Amniotic epithelial cell (primary cell): Measurements from ENCODE around the gene DBT.
A peak's percentile ranks its signal among the peaks of the same experiment; 100 is the strongest.
"Not testable (repeated sequence)": the region's sequence is repeated elsewhere in the genome, so short reads cannot be mapped to it uniquely, and the experiment has no call there.

ENCODE experiments used
- DNase-seq: peaks from one replicate; pipeline ENCODE4 v3.0.0-alpha.2; 2010; ENCODE audit warnings: low read depth

DBT gene

GRCh38 chr1:100250807-100251206, 1.2 kb upstream of the DBT start:
- no peak for DNase-seq

- DNase-seq, result no peak
Measured at GRCh38 chr1:100250264-100250663, 630 bp upstream of the DBT start.

GRCh38 chr1:100249155-100249536, 488 bp downstream of the DBT start:
- DNase-seq, result no peak

DNA sequence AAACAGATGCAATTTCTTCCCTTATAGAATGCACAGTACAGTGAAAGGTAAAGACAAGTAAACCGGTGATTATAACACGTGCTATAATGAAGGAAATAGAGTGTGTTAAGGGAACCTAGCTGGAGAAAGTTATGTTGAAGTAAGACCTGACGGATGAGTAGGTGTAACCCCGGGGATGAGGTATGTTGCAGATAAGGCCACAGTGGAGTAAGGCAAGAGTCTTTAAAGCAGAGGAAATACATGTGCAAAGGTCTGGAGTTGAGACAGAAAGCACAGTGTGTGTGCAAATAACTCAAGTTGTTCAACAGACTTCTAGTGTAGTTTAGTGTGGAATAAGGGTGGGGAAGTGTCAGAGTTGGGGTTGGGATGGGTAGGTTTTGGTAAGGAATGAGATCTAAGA, 2.9 kb downstream of the DBT start:
- no peak for DNase-seq

GRCh38 chr1:100240631-100241030, 9.0 kb downstream of the DBT start:
- DNase-seq, result no peak

DNA sequence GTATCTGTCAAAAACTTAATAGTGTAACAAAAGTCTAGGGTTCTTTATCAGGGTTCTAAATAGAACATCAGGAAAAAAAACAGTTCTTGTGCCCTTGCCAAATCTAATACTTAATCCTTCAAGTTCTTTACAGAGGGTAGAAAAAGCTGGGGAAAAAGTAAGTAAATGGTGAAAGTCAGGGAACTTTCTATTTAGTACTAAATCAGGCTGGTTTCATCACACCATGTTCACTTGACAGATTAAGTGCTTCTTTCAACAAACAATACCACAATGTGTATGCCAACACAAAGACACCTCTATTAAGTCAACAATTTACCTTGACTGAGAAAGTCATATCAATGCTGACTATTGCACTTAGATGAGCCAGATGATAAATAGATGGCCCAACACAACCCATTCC, 9.7 kb downstream of the DBT start:
- peak; percentile 74 for DNase-seq

DNA sequence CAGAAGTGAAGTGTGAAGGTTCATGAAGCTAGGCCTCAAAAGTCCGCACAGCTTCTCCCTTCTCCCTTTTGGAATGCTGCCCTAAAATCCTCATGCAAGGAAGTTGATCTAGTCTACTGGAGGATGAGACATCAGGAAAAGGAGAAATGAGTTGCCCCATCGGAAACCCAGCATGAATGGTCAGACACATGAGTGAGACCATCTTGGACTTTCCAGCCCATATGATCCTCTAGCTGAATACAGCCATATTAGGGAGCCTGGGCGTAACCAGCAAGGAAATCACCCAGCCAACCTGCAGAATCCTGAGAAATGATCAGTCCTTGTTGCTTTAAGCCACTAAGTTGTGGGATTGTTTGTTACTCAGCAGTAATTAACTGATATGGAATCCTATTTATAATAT, 12.5 kb downstream of the DBT start:
- DNase-seq, result no peak

- DNase-seq, result no peak
Measured at GRCh38 chr1:100234432-100234831, 15.2 kb downstream of the DBT start.

DNA sequence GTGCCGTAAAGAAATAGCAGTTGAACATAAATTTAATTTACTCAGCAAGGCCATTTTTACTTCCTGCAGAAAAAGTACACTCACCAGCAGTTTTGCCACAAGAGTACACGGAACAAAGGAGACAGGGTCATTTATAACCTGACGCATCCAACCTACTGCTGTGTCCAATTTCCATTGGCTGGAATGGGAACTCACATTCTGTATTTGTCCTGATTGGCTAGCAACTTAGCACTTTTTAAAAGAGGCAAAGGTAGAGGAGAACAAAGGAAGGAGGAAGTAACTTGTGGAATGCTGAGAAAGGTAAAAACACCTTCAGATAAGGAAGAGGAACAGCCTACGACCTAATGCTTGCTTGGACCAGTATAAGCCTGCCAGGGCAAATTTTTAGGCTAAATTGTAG, 16.1 kb downstream of the DBT start:
- not testable (repeated sequence) for DNase-seq

GRCh38 chr1:100232156-100232555, 17.5 kb downstream of the DBT start:
- no peak for DNase-seq

- DNase-seq, result no peak
Measured at GRCh38 chr1:100231721-100232120, 17.9 kb downstream of the DBT start.

DNA sequence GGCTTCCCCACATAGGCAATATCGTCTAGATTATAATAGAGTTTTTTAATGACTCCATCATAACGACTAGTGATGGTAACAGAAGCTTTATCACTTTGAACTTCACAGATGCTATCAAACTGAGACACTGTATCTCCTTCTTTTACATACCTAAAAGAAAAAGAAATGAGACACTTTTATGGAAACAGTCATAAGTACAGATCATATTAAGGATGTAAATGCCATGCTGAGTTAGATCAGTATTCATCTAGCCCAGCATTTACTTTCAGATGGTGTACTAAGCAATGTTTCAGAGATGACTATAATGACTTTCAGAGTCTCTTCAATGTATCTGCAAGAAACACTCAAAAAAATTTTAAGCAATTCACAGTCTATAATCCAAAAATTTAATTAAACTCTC, 18.9 kb downstream of the DBT start:
- DNase-seq, result no peak

GRCh38 chr1:100229681-100230443, 19.8 kb downstream of the DBT start:
- peak; percentile 12 for DNase-seq

- no peak for DNase-seq
Measured at GRCh38 chr1:100222428-100222827, 27.2 kb downstream of the DBT start.

DNA sequence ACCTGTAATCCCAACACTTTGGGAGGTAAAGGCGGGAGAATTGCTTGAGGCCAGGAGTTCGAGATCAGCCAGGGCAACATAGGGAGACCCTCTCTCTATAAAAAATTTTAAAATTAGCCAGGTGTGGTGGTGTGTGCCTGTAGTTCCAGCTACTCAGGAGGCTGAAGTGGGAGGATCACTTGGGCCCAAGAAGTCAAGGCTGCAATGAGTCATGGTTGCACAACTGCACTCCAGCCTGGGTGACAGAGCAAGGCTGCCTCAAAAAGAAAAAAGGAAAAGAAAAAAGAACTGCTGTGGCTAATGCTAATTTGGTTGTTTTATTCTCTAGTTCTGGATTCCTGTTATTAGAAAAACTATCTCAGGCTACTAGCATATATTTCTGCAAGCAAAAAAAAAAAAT, 29.8 kb downstream of the DBT start:
- peak; percentile 38 for DNase-seq

DNA sequence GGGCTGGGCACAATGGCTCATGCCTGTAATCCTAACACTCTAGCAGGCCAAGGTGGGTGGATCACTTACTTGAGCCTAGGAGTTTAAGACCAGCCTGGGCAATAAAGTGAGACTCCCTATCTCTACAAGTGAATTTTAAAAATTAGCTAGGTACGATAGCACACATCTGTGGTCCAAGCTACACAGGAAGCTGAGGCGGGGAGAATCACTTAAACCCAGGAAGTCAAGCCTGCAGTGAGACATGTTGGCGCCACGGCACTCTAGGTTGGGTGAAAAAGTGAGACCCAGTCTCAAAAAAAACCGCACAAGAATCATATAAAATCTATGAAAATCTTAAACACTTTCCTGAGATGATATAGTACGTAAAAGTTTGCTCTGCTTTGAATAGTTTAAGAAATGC, 30.2 kb downstream of the DBT start:
- DNase-seq, result no peak

DNA sequence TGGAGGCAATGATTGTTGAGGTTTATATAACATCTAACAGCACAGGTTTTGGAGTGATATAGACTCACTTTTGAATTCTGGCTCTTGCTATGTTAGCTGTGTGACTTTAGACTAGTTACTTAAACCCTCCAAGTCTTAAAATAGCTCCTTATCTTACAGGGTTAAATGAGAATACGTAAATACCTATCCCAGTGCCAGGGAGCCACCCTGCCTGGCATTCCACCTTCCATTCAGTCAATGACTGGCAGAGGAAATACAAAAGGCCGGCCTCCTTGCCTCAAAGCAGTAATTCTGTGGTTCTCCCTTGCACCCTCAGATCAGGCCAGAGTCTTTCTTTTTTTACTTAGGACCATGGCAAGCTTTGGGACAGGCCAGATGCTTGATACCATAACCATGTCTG, 31.8 kb downstream of the DBT start:
- no peak for DNase-seq

DNA sequence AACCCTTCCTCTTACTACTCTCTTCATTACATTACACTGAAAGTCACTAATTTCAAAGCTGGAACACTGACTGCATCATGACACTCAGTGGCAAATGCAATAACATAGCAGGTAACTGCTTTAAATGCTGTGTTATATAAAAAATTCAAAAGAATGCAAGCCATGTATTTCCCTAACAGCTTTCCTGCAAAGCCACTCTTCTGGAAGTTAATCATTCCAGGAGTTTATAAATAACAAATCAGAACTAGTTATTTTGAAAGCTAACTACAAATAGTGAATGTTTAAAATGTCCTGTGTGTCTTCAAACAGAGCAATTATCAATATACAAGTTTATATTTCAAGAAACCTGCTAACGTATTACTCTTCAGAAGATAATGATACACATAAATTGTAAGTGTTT, 34.5 kb downstream of the DBT start:
- no peak for DNase-seq

DNA sequence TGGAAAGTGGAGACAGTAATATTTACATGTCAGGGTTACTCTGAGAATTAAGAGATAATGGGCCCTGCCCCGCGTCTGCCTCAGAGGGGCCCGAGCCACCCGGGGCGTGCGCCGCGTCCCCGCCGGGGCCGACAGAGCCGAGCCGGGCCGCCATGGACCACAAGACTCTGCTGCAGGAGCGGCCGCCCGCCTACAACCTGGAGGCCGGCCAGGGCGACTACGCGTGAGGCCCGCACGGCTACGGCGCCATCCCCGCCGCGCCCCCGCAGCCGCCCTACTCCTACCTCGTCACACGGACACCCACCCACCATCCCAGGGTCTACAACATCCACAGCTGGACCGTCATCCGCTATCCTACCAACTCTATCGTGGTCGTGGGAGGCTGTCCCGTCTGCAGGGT, 36.5 kb downstream of the DBT start:
- no peak for DNase-seq

- DNase-seq, result no peak
Measured at GRCh38 chr1:100206301-100206700, 43.3 kb downstream of the DBT start.

DNA sequence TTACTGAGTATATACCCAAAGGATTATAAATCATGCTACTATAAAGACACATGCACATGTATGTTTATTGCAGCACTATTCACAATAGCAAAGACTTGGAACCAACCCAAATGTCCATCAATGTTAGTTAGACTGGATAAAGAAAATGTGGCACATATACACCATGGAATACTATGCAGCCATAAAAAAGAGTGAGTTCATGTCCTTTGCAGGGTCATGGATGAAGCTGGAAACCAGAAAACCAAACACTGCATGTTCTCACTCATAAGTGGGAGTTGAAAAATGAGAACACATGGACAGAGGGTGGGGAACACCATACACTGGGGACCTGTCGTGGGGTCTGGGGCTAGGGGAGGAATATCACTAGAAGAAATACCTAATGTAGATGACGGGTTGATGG, 44.0 kb downstream of the DBT start:
- DNase-seq, result not testable (repeated sequence)

DNA sequence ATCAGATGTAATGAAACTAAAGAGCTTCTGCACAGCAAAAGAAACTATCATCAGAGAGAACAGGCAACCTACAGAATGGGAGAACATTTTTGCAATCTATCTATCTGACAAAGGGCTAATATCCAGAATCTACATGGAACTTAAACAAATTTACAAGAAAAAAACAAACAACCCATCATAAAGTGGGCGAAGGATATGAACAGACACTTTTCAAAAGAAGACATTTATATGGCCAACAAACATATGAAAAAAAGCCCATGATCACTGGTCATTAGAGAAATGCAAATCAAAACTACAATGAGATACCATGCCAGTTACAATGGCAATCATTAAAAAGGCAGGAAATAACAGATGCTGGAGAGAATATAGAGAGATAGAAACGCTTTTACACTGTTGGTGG, 44.5 kb downstream of the DBT start:
- DNase-seq, result not testable (repeated sequence)

DNA sequence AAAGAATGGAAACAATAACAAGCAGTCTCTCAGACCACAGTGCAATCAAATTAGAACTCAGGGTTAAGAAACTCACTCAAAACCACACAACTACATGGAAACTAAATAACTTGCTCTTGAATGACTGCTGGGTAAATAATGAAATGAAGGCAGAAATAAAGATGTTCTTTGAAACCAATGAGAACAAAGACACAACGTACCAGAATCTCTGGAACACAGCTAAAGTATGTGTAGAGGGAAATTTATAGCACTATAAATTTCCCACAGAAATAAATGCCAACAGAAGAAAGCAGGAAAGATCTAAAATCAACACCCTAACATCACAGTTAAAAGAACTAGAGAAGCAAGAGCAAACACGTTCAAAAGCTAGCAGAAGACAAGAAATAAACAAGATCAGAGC, 46.9 kb downstream of the DBT start:
- not testable (repeated sequence) for DNase-seq

DNA sequence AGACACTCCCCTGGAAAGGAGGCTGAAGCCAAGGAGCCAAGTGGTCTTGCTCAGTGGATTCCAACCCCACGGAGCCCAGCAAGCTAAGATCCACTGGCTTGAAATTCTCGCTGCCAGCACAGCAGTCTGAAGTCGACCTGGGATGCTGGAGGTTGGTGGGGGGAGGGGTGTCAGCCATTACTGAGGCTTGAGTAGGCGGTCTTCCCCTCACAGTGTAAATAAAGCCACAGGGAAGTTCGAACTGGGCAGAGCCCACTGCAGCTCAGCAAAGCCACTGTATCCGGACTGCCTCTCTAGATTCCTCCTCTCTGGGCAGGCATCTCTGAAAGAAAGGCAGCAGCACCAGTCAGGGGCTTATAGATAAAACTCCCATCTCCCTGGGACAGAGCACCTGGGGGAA, 49.6 kb downstream of the DBT start:
- not testable (repeated sequence) for DNase-seq

GRCh38 chr1:100198596-100198995, 51.0 kb downstream of the DBT start:
- DNase-seq, result no peak
